NCI-H1436 treated with DMSO at 0.1 percent for 48 hours (cell line): ENCODE data around the gene CYB5R2.

Source experiments
- DNase-seq: peaks from one replicate; lab custom pipeline; 2025; lab: John Stamatoyannopoulos, UW

The CYB5R2 gene

GRCh38 chr11:7637447-7638157, 35.7 kb downstream of the CYB5R2 start:
- no peak for DNase-seq

GRCh38 chr11:7636350-7636749, 37.0 kb downstream of the CYB5R2 start:
- DNase-seq: no peak

GRCh38 chr11:7635708-7636107, 37.6 kb downstream of the CYB5R2 start:
- no peak for DNase-seq

GRCh38 chr11:7635137-7635536, 38.2 kb downstream of the CYB5R2 start:
- DNase-seq: no peak

GRCh38 chr11:7632211-7632610, 41.1 kb downstream of the CYB5R2 start:
- no peak for DNase-seq

- DNase-seq: no peak
These were observed 43.3 kb downstream of the CYB5R2 start for GRCh38 chr11:7630002-7630401.

GRCh38 chr11:7628660-7629059, 44.6 kb downstream of the CYB5R2 start:
- no peak for DNase-seq

GRCh38 chr11:7622721-7623120, 50.6 kb downstream of the CYB5R2 start:
- no peak for DNase-seq

GRCh38 chr11:7621554-7621953, 51.7 kb downstream of the CYB5R2 start:
- no peak for DNase-seq

GRCh38 chr11:7621090-7621489, 52.2 kb downstream of the CYB5R2 start:
- DNase-seq: no peak

GRCh38 chr11:7619322-7619721, 54.0 kb downstream of the CYB5R2 start:
- DNase-seq: no peak

GRCh38 chr11:7617032-7617431, 56.3 kb downstream of the CYB5R2 start:
- no peak for DNase-seq
